Fibroblast of pulmonary artery (primary cell): ENCODE results near the gene SENP2.
"Not testable (repeated sequence)": the region's sequence is repeated elsewhere in the genome, so short reads cannot be mapped to it uniquely, and the experiment has no call there.

Experiments used
- DNase-seq: peaks from one replicate; pipeline ENCODE4 v3.0.0-alpha.2; 2010; ENCODE audit warnings: low read depth
- H3K4me3 ChIP-seq: replicated peaks from 2 replicates; pipeline ENCODE4 v1.5.1; 2011; ENCODE audit warnings: low read depth, mild to moderate bottlenecking, control low read depth, low read length, moderate library complexity
- CTCF ChIP-seq: IDR thresholded peaks from 2 replicates; pipeline ENCODE4 v1.5.1; 2011; ENCODE audit warnings: mild to moderate bottlenecking, control low read depth, low read length, inconsistent platforms; ENCODE audit errors: missing control alignments

The SENP2 gene

GRCh38 chr3:185631108-185631507, 45.0 kb downstream of the SENP2 start:
- H3K4me3 ChIP-seq = no peak overlapping the region
- DNase-seq = peak; percentile 24
- TF ChIP-seq CTCF = no peak

- TF ChIP-seq CTCF = no peak
- no peak overlapping the region for H3K4me3 ChIP-seq
- peak; percentile 26 for DNase-seq
These were observed 45.6 kb downstream of the SENP2 start for GRCh38 chr3:185631508-185632206.

DNA sequence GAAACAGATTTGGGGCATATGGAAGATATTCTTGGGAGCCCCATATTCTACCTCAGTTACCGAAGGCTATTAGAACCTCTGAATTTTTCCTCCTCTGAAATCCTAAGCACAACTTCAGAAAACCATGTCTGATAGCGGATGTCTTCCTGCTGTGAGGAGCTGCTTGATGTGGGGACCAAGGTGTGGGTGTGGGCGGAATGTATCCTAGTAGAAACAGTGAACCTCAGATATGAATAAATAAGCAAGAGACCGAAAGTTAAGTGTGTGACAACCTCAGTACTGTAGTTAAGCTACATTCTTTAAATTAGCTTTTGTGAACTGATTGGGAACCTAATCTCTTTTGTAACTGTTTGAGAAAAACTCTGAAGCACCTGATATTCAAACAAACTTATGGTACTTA, 46.9 kb downstream of the SENP2 start:
- H3K4me3 ChIP-seq = no peak overlapping the region
- TF ChIP-seq CTCF = no peak
- DNase-seq = no peak

GRCh38 chr3:185637388-185637787, 51.3 kb downstream of the SENP2 start:
- no peak overlapping the region for H3K4me3 ChIP-seq
- DNase-seq = no peak
- TF ChIP-seq CTCF = no peak

- not testable (repeated sequence) for DNase-seq, H3K4me3 ChIP-seq
These were observed 52.6 kb downstream of the SENP2 start for GRCh38 chr3:185638651-185639050.

- no peak for DNase-seq
- H3K4me3 ChIP-seq = no peak overlapping the region
- TF ChIP-seq CTCF = no peak
These were observed 53.6 kb downstream of the SENP2 start for GRCh38 chr3:185639632-185640206.

DNA sequence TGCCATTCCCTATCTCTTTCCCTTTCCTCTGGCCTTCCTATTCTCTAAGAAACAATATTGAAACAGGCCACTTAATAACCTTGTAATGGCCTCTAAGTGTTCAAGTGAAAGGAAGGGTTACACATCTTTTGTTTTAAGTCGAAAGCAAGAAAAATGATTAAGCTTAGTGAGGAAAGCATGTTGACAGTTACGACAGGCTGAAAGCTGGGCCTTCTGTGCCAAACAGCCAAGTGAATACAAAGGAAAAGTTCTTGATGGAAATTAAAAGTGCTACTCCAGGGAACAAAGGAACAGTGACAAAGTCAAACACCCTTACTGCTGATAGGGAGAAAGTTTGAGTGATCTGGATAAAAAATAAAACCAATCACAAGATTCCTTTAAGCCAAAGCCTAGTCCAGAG, 54.2 kb downstream of the SENP2 start:
- no peak overlapping the region for H3K4me3 ChIP-seq
- no peak for DNase-seq
- no peak for TF ChIP-seq CTCF

DNA sequence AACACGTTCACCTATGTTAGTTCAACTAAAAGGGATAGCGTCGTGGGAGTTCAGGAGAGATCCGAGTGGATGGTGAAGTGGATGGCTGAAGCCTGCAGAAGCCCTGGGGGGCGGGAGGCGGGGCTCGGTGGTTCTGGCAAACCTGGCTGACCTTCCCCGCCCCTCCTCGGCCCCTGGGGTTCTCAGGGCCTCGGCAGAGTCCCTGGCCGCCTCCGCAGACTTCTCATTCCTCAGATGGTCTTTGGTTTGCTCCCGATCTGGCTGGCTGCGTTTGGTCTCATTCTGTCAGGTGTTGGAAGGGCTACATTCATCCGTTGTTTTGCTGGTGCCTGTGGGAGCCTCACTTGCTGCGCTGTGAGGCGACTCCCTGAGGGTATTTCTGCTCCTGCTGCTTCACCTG, 59.1 kb downstream of the SENP2 start:
- DNase-seq, H3K4me3 ChIP-seq: not testable (repeated sequence)
